IPS-15b (cell line): ENCODE data around the gene PSMD5.
"Not testable (repeated sequence)": the region's sequence is repeated elsewhere in the genome, so short reads cannot be mapped to it uniquely, and the experiment has no call there.

ENCODE experiments used
- H3K27me3 ChIP-seq: one replicate; pipeline ENCODE4 v1.6.1; 2013; ENCODE audit warnings: low read length; ENCODE audit not compliant: control insufficient read depth, insufficient read depth
- H3K36me3 ChIP-seq: one replicate; pipeline ENCODE4 v1.6.1; 2013; ENCODE audit warnings: low read length; ENCODE audit not compliant: control insufficient read depth, insufficient read depth
- H3K4me1 ChIP-seq: one replicate; pipeline ENCODE4 v1.6.1; 2013; ENCODE audit warnings: mild to moderate bottlenecking, low read length; ENCODE audit not compliant: control insufficient read depth, insufficient read depth
- H3K4me3 ChIP-seq: one replicate; pipeline ENCODE4 v1.5.1; 2013; ENCODE audit warnings: low read depth, low read length
- H3K9ac ChIP-seq: one replicate; pipeline ENCODE4 v1.6.1; 2013; ENCODE audit warnings: low read depth, mild to moderate bottlenecking, low read length
- H3K9me3 ChIP-seq: one replicate; pipeline ENCODE4 v1.6.1; 2013; ENCODE audit warnings: mild to moderate bottlenecking, low read length; ENCODE audit not compliant: control insufficient read depth, insufficient read depth

Gene PSMD5

GRCh38 chr9:120829650-120830049, 13.1 kb downstream of the PSMD5 start:
- no peak overlapping the region for H3K4me3 ChIP-seq
- H3K27me3 ChIP-seq, result no peaks in the 10 kb centered on the region
- H3K9me3 ChIP-seq, result no peaks in the 10 kb centered on the region
- H3K36me3 ChIP-seq, result no peaks in the 10 kb centered on the region
- H3K4me1 ChIP-seq, result peaks cover 5% of the 10 kb centered on the region
- H3K9ac ChIP-seq, result no peak overlapping the region

GRCh38 chr9:120820095-120820494, 22.6 kb downstream of the PSMD5 start:
- H3K36me3 ChIP-seq, result peaks cover 15% of the 10 kb centered on the region
- no peak overlapping the region for H3K4me3 ChIP-seq
- H3K9ac ChIP-seq, result no peak overlapping the region
- H3K27me3 ChIP-seq, result no peaks in the 10 kb centered on the region
- no peaks in the 10 kb centered on the region for H3K9me3 ChIP-seq
- no peaks in the 10 kb centered on the region for H3K4me1 ChIP-seq

GRCh38 chr9:120818595-120818994, 24.1 kb downstream of the PSMD5 start:
- peaks cover 15% of the 10 kb centered on the region for H3K36me3 ChIP-seq

GRCh38 chr9:120815075-120815474, 27.6 kb downstream of the PSMD5 start:
- no peak overlapping the region for H3K9ac ChIP-seq
- H3K36me3 ChIP-seq, result peaks cover 4% of the 10 kb centered on the region
- no peak overlapping the region for H3K4me3 ChIP-seq
- no peaks in the 10 kb centered on the region for H3K27me3 ChIP-seq
- no peaks in the 10 kb centered on the region for H3K4me1 ChIP-seq
- no peaks in the 10 kb centered on the region for H3K9me3 ChIP-seq

More at GRCh38 chr9:120818595-120818994, 24.1 kb downstream of the PSMD5 start:
- H3K27me3 ChIP-seq, result no peaks in the 10 kb centered on the region
- no peak overlapping the region for H3K9ac ChIP-seq
- no peaks in the 10 kb centered on the region for H3K9me3 ChIP-seq
- H3K4me1 ChIP-seq, result no peaks in the 10 kb centered on the region
- no peak overlapping the region for H3K4me3 ChIP-seq

- Histone ChIP-seq H3K9me3 (no peaks in the 10 kb centered on the region), H3K9ac (no peak overlapping the region)
Measured at GRCh38 chr9:120808931-120809330, 33.8 kb downstream of the PSMD5 start.

GRCh38 chr9:120807607-120808379, 34.9 kb downstream of the PSMD5 start:
- no peak overlapping the region for H3K4me3 ChIP-seq
- no peaks in the 10 kb centered on the region for H3K27me3 ChIP-seq
- H3K36me3 ChIP-seq, result no peaks in the 10 kb centered on the region
- H3K9me3 ChIP-seq, result no peaks in the 10 kb centered on the region
- no peak overlapping the region for H3K9ac ChIP-seq
- no peaks in the 10 kb centered on the region for H3K4me1 ChIP-seq

More at GRCh38 chr9:120808931-120809330, 33.8 kb downstream of the PSMD5 start:
- H3K4me3 ChIP-seq, result no peak overlapping the region
- no peaks in the 10 kb centered on the region for H3K36me3 ChIP-seq
- H3K27me3 ChIP-seq, result no peaks in the 10 kb centered on the region
- H3K4me1 ChIP-seq, result no peaks in the 10 kb centered on the region

GRCh38 chr9:120804784-120805363, 37.8 kb downstream of the PSMD5 start:
- not testable (repeated sequence) for H3K9ac ChIP-seq, H3K36me3 ChIP-seq, H3K27me3 ChIP-seq, H3K9me3 ChIP-seq, H3K4me1 ChIP-seq, H3K4me3 ChIP-seq

- Histone ChIP-seq H3K36me3 (no peaks in the 10 kb centered on the region), H3K4me1 (no peaks in the 10 kb centered on the region), H3K9ac (no peak overlapping the region), H3K4me3 (no peak overlapping the region), H3K27me3 (no peaks in the 10 kb centered on the region), H3K9me3 (no peaks in the 10 kb centered on the region)
Measured at GRCh38 chr9:120801441-120801840, 41.3 kb downstream of the PSMD5 start.

- Histone ChIP-seq H3K9me3 (no peaks in the 10 kb centered on the region), H3K4me3 (peak within 1 kb of the TSS; percentile 94), H3K36me3 (no peaks in the 10 kb centered on the region), H3K4me1 (no peaks in the 10 kb centered on the region), H3K27me3 (no peaks in the 10 kb centered on the region), H3K9ac (peak within 1 kb of the TSS; percentile 96)
Measured at GRCh38 chr9:120792898-120793765, 49.6 kb downstream of the PSMD5 start, which contains the start of gene FBXW2. TSS of gene FBXW2 (minus strand) at chr9:120793416. CDS start at chr9:120788258, 5,158 bp downstream.

- Histone ChIP-seq H3K27me3 (no peaks in the 10 kb centered on the region), H3K36me3 (peaks cover 6% of the 10 kb centered on the region), H3K9me3 (no peaks in the 10 kb centered on the region), H3K4me3 (no peak overlapping the region), H3K4me1 (no peaks in the 10 kb centered on the region), H3K9ac (no peak overlapping the region)
Measured at GRCh38 chr9:120791161-120791560, 51.6 kb downstream of the PSMD5 start.

GRCh38 chr9:120787933-120788332, 54.8 kb downstream of the PSMD5 start:
- Histone ChIP-seq H3K9me3 (no peaks in the 10 kb centered on the region), H3K9ac (no peak overlapping the region), H3K4me3 (no peak overlapping the region), H3K4me1 (no peaks in the 10 kb centered on the region), H3K36me3 (peaks cover 8% of the 10 kb centered on the region), H3K27me3 (no peaks in the 10 kb centered on the region)
